Endothelial cell of umbilical vein (primary cell): ENCODE measurements around the gene UCHL1.

Experiments used
- EZH2 ChIP-seq: IDR thresholded peaks from 2 replicates; pipeline ENCODE4 v1.6.1; 2012; ENCODE audit warnings: borderline replicate concordance, low read depth, mild to moderate bottlenecking, moderate library complexity, low read length, inconsistent platforms; ENCODE audit not compliant: severe bottlenecking
- GATA2 ChIP-seq: IDR thresholded peaks from 2 replicates; pipeline ENCODE4 v1.7.0; 2011; ENCODE audit warnings: low read depth, mild to moderate bottlenecking, moderate library complexity, mixed read lengths, low read length; ENCODE audit not compliant: insufficient read length, insufficient read depth
- POLR2A ChIP-seq: IDR thresholded peaks from 2 replicates; pipeline ENCODE4 v1.6.1; 2012; ENCODE audit warnings: low read depth, mild to moderate bottlenecking, control low read depth, low read length
- POLR2AphosphoS5 ChIP-seq: IDR thresholded peaks from 2 replicates; pipeline ENCODE4 v1.6.1; 2012; ENCODE audit warnings: low read depth, mild to moderate bottlenecking, control low read depth, low read length, moderate library complexity; ENCODE audit not compliant: insufficient read depth
- TF ChIP-seq, protein P1 (sequence below), 2 donors: IDR thresholded peaks; 1 replicate in 1 of 2; 2 replicates in 1 of 2; pipeline ENCODE4 v1.5.1; 2011; ENCODE audit warnings: low read length in 2 of 2, mild to moderate bottlenecking in 2 of 2, moderate library complexity in 2 of 2, control low read depth in 1 of 2, inconsistent platforms in 1 of 2, low read depth in 1 of 2; ENCODE audit not compliant: insufficient read depth in 1 of 2; ENCODE audit errors: extremely low read depth in 1 of 2
- TF ChIP-seq, protein P2 (sequence below): IDR thresholded peaks from 2 replicates; pipeline ENCODE4 v1.6.1; 2011; ENCODE audit not compliant: insufficient read depth, insufficient read length

DNA sequence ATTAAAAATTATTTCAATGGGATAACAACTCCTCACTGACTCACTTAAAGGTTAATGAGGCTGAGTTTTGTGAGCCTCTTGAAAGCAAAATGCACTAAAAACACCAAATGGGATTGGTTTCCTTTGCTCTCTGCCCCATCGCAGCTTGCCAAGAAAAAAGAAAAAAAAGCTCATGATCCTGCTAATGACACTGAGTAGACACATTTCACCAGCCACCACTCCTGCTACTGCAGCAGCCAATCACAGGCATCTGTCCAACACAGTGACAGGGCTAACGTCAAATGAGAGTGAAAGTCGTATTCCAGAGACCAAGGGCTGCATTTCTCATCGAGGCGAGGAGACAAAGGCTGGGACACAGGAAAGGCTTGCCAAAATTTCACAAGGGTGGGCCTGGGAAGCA lies 47.5 kb upstream of the UCHL1 start:
- TF ChIP-seq, protein P1, sequence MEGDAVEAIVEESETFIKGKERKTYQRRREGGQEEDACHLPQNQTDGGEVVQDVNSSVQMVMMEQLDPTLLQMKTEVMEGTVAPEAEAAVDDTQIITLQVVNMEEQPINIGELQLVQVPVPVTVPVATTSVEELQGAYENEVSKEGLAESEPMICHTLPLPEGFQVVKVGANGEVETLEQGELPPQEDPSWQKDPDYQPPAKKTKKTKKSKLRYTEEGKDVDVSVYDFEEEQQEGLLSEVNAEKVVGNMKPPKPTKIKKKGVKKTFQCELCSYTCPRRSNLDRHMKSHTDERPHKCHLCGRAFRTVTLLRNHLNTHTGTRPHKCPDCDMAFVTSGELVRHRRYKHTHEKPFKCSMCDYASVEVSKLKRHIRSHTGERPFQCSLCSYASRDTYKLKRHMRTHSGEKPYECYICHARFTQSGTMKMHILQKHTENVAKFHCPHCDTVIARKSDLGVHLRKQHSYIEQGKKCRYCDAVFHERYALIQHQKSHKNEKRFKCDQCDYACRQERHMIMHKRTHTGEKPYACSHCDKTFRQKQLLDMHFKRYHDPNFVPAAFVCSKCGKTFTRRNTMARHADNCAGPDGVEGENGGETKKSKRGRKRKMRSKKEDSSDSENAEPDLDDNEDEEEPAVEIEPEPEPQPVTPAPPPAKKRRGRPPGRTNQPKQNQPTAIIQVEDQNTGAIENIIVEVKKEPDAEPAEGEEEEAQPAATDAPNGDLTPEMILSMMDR (IDR thresholded peaks at IDR 0.05; ENCODE audit: extremely low read depth in 1 of 2, insufficient read depth in 1 of 2, low read depth in 1 of 2, low read length in 2 of 2), result no peak
- TF ChIP-seq POLR2A (no peak), POLR2AphosphoS5 (no peak), GATA2 (no peak), EZH2 (no peak)
- TF ChIP-seq, protein P2, sequence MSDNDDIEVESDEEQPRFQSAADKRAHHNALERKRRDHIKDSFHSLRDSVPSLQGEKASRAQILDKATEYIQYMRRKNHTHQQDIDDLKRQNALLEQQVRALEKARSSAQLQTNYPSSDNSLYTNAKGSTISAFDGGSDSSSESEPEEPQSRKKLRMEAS, result no peak
